ENCODE data around the gene GSTK1. TPM values are rescaled to one million over a fixed set of nuclear protein-coding genes. Genes with fewer than 3 reads are reported as not detected.

GSTK1 gene
- total RNA-seq, 1 experiment from 2014 or later: 3.2 TPM

DNA sequence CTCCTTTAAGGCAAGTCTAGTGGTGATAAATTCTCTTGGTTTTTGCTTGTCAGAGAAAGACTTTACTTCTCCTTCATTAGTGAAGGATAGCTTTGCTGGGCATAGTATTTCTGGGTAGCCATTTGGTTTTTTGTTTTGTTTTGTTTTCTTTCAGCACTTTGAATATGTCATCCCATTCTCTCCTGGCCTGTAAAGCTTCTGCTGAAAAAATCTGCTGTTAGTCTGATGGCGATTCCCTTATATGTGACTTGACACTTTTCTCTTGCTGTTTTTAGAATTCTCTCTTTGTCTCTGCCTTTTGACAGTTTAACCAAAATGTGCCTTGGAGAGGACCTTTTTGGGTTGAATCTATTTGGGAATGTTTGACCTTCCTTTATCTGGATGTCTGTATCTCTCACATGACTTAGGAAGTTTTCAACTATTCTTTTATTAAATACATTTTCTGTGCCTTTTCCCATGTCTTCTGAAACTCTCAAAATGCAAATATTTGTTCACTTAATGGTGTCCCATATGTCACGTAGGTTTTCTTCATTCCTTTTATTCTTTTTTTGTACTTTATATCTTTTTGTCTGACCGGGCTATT lies 26.7 kb upstream of the GSTK1 start:
- DNase-seq (ENCODE audit: low spot score): no peak
- in situ Hi-C loops (cut with HindIII; ENCODE audit: low sequenced_read_pairs): no loop called here

DNA sequence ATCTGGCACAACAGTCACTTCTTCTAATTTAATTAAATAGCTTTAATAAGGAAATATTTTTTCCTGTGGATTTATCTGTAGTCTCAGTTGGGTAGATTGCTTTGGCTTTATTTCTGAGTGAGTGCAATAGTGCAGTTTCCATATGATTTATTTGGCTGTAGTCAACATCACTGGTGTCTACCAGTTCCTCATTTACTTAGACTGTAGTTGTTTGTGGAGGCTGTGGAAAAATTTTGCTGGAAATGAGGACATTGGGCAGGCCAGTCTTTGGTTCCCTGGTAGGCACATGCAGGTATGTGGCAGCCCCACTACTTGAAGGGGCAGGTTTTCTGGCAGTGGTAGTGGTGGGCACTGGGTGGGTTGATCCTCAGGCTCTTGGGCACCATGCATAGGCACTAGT lies 25.9 kb upstream of the GSTK1 start:
- no peak for DNase-seq (ENCODE audit: low spot score)
- in situ Hi-C loops (cut with HindIII; ENCODE audit: low sequenced_read_pairs): no loop called here

DNA sequence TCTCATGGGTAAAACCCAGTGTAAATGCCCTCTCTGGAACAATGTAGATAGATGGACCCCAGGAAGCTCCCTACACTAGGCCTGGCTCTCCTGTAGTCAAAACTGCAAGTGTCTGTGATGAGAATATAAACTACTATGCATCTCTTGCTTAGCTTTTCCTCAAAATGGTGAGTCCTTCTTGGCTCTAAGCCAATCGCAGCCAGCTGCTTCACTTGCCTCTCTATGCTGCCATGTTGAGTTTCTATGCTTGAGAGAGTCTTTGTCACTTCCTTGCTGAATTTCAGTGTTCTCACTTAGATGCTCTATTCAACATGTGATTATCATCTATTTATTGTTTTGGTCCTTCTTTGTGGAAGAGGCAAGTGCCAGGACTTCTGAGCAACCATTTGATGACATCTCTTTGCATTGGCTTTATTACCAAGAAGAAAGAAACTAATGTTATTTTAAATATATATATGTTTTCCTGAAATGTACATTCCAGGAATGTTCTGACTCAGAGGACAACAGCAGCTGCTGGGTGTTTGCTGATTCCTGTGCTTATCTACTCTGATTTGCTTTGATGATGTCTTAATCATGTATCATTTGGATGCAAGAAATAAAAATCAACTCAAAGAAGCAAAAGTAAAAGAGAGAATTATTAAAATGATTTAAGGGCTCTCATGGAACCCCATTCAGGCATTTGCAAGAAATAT lies 24.8 kb upstream of the GSTK1 start:
- DNase-seq (ENCODE audit: low spot score): no peak
- in situ Hi-C loops (cut with HindIII; ENCODE audit: low sequenced_read_pairs): no loop called here

DNA sequence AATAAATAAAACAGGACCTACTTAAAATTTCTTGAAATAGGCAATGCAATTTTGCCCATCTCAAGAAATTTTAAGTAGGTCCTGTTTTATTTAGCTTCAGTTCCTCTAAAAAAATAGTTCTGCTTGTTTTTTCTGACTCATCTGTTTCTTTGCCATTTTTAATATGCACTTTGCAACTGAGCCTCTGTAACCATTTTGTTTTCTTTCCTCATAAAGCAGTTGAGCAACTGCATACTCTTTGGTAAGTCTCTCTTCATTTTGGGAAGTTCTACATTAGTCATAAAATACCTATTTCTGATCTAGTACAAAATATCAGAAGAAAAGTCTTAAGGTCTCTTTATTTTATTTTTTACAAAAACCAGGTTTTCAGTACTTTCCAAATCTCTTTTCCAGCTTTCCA lies 23.4 kb upstream of the GSTK1 start:
- in situ Hi-C loops (cut with HindIII; ENCODE audit: low sequenced_read_pairs): no loop called here
- DNase-seq (ENCODE audit: low spot score): no peak

DNA sequence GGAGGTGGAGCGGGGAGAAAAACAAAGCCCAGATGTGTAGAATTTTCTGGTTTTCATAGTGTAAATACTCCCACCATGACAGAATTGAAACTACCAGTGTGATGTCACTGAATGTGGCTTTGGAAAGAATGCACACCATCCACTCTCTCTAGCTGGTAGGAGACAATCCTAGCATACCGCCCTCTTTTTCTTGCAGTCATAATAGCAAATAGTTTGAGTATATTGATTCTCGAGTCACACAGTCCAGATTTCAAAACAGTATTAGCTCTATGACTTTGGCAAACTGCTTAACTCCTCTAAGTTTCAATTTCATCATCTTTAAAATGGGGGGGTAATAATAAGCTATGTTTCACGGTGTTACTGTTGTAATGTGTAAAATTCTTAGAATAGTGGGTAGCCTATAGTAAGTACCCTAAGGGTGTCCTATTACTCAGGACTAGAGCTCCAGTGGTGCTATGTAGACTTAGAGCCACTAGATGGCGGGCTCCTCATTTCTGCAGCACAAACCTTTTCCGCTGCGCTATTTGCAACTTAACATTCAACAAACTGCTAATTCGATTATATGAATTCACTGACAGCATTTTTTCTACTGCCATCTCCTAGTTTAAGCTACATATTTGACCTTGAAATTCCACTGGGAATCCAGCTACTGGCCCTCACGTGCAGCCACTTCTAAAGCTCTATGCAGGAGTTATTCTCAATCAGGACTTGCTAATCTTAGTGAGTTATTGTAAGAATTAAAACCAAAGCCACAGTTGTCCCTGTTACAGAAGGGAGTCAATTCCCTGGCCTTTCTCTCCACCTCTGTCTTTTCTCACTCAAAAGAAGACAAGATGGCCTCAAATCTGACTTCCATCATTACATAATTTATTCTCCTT lies 22.7 kb upstream of the GSTK1 start:
- in situ Hi-C loops (cut with HindIII; ENCODE audit: low sequenced_read_pairs): no loop called here

DNA sequence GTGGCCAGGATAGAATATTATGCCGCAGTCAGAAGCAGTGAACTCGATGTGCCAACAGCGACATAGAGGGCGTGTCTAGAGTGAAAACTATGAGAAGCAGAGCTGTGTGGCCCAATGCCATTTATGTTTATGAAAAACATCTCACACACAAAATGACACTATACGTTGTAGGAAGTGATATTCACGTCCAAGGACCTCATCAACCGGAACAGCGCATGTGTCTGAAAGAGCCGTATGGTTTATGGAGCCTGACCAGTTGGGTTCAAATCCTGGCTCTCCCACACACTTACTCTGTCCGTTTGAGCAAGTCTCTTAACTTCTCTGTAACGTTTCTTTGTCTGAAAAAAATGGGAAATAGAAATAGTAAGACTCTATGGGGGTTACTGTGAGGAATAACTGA lies 20.9 kb upstream of the GSTK1 start:
- DNase-seq (ENCODE audit: low spot score): no peak
- in situ Hi-C loops (cut with HindIII; ENCODE audit: low sequenced_read_pairs): no loop called here

More for the DNA sequence above, 22.7 kb upstream of the GSTK1 start:
- DNase-seq (ENCODE audit: low spot score): peak; percentile 80

DNA sequence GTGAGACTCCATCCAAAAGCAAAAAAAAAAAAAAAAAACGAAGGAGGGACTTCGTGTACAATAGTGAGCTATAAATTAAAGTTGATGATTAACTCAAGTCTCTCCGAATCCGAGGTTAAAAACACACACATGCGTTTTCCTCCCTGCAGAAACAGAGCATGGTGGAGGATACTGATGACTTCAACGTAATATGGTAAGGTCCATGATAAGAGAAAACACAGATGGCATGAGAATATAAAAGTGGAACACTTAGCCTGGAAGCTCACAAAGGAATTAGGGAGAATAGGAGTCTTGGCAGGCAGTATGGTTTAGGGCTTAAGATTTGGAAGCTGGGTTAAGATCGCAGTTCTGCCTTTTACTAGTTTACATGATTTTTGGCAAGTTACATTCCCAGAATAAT lies 20.1 kb upstream of the GSTK1 start:
- in situ Hi-C loops (cut with HindIII; ENCODE audit: low sequenced_read_pairs): no loop called here
- no peak for DNase-seq (ENCODE audit: low spot score)

DNA sequence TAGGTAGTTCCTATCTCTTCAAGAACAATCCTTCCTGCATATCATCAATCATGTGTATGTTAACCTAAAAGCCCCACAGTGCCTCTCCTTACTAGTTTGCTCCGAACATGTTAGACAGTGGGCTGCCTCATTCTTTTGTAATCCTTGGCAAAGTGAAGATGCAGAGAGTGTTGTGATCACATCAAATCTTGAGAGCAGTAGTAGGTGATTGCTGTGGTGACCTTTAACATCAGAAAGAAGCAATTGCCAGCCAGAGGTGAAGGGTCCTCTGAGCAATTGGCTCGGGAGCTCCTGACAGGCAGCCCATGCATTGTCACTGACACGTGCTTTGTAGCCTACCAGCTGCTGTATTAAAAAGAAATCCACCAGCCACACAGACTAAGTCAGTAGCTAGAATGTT lies 19.6 kb upstream of the GSTK1 start:
- no peak for DNase-seq (ENCODE audit: low spot score)
- in situ Hi-C loops (cut with HindIII; ENCODE audit: low sequenced_read_pairs): no loop called here

DNA sequence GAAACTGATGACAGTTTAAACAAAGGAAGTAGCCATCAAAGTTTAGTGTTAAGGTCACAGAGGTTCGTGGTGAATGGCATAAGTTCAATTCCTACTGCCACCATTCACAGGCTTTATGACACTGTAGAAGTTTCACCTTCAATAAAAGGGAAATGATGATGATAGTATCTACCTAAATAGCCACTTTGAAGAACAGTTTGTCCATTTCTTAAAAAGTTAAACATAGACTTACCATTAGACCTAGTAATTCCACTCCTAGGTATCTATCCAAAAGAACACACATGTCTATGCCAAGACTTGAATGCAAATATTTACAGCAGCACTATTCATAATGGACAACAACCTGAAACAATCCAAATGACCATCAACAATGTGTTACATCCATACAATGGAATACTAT lies 18.9 kb upstream of the GSTK1 start:
- in situ Hi-C loops (cut with HindIII; ENCODE audit: low sequenced_read_pairs): no loop called here
- DNase-seq (ENCODE audit: low spot score): no peak

DNA sequence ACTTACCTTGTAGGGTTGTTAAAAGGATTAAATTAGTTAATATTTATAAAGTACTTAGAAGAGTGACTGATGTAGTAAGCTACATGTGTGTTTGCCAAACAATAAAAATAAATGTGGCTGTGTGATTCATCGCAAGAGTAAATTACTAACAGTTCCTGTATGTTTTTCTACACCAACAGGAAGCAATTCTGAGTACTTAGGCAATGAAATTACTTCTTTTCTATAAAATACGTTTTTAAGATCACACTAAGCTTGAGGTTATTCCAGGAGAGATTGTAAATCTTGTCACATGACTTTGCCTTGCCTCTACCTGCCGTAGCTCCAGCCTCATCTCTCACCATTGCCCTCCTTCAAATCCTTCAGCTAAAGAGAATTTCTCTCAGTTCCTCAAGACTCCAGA lies 18.1 kb upstream of the GSTK1 start:
- in situ Hi-C loops (cut with HindIII; ENCODE audit: low sequenced_read_pairs): no loop called here

DNA sequence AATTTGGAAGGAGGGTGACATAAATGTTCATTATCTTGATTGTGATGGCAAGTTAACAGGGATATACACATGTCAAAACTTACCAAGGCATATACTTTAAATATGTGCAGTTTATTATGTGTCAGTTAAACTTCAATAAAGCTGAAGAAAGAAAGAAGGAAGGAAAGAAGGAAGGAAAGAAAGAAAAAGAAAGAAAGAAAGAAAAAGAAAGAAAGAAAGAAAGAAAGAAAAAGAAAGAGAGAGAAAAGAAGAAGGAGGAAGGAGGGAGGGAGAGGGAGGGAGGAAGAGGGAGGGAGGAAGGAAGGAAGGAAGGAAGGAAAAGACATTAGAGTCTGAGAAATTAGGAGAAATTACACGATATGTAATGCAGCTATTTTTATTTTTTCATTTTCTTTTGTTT lies 15.9 kb upstream of the GSTK1 start:
- in situ Hi-C loops (cut with HindIII; ENCODE audit: low sequenced_read_pairs): no loop called here
- DNase-seq (ENCODE audit: low spot score): no peak

More for the DNA sequence above, 18.1 kb upstream of the GSTK1 start:
- no peak for DNase-seq (ENCODE audit: low spot score)

DNA sequence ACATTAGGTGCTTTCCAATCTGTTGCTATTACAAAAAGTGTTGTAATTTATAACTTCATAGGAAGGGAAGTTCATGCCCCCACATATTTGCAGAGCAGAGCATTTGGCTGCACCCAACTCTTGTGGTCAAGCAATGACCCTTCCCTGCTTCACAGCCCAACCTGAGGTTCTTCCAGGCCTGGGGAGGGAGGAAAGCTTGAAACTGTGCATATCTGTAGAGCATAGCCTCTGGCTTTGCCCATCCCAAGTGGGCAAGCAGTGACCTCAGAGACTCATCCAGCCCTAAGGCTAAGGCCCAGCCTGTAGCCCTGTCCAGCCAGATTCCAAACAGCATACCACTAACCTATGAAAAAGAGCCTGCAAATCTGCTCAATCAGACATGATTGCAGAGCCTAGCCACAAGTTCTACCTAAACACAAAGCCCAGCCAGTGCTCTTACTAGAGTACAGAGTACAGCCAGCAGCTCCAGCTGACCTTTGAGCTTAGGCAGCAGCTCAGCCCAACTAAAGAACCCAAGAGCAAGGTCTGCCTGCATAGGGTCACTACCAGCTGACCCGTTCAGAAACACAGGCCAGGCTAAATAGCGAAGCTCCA lies 14.4 kb upstream of the GSTK1 start:
- in situ Hi-C loops (cut with HindIII; ENCODE audit: low sequenced_read_pairs): no loop called here
- DNase-seq (ENCODE audit: low spot score): no peak

DNA sequence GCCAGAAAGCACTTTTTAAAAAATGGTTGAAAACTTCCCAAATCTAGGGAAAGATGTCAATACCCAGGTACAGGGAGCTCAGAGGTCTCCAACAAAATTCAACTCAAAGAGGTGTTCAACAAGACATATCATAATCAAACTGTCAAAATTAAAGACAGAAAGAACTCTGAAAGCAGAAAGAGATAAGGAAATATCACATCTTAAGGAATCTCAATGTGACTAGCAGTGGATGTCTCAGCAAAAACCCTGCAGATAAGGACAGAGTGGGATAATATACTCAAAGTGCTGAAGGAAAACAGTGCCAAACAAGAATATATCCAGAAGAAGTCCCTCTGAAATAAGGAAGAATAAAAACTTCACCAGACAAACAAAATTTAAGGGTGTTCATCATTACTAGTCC lies 13.0 kb upstream of the GSTK1 start:
- DNase-seq (ENCODE audit: low spot score): no peak
- in situ Hi-C loops (cut with HindIII; ENCODE audit: low sequenced_read_pairs): no loop called here

DNA sequence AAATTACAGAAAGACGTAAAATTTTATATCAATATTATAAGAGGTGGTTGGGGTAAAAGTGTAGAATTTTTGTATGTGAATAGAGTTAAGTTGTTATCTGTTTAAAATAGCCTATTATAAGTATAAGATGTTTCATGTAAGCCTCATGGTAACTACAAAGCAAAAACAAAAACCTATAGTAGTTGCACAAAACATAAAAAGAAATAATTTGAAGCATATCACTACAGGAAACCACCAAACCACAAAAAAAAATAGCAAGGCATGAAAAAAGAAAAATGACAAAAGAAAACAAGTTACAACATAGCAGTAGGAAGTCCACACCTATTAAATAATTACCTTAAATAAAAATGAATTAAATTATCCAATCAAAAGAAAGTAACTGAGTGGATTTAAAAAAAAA lies 12.4 kb upstream of the GSTK1 start:
- DNase-seq (ENCODE audit: low spot score): no peak
- in situ Hi-C loops (cut with HindIII; ENCODE audit: low sequenced_read_pairs): no loop called here

DNA sequence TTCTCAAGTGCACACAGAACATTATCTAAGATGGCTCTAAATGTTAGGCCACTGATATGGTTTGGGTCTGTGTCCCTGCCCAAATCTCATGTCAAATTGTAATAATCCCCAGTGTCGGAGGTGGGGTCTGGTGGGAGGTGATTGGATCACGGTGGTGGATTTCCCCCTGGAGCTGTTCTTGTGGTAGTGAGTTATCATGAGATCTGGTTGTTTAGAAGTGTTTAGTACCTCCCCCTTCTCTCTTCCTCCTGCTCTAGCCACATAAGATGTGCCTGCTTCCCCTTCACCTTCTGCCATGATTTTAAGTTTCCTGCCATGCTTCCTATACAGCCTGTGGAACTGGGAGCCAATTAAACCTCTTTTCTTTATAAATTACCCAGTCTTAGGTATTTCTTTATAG lies 11.2 kb upstream of the GSTK1 start:
- in situ Hi-C loops (cut with HindIII; ENCODE audit: low sequenced_read_pairs): no loop called here
- DNase-seq (ENCODE audit: low spot score): no peak

DNA sequence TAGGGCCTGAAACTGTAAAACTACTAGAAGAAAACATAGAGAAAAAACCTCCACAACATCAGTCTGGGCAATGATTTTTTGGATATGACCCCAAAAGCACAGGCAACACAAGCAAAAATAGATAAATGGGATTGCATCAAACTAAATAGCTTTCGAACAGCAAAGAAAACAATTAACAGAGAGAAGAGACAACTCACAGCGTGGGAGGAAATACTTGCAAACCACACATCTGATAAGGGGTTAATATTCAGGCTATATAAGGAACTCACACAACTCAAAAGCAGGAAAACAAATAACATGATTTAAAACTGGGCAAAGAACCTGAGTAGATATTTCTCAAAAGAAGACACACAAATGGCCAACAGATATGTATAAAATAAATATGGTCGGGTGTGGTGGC lies 7.7 kb upstream of the GSTK1 start:
- no peak for DNase-seq (ENCODE audit: low spot score)
- in situ Hi-C loops (cut with HindIII; ENCODE audit: low sequenced_read_pairs): no loop called here

DNA sequence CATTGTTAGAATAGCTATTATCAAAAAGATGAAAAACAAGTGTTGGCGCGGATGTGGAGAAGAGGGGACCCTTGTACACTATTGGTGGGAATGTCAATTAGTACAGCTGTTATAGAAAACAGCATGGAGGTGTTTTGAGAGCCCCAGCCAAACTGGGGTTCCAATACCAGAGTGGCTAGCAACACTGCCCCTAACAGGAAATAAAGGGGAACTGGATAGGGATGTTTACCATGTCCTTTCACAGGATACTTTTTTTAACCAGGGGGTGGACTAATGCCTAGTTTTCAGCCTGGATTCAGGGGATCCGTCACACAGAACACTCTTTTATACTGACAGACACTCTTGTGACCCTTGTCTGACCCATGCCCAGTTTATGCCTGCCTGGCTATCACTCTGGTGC lies 6.9 kb upstream of the GSTK1 start:
- in situ Hi-C loops (cut with HindIII; ENCODE audit: low sequenced_read_pairs): no loop called here
- DNase-seq (ENCODE audit: low spot score): no peak

DNA sequence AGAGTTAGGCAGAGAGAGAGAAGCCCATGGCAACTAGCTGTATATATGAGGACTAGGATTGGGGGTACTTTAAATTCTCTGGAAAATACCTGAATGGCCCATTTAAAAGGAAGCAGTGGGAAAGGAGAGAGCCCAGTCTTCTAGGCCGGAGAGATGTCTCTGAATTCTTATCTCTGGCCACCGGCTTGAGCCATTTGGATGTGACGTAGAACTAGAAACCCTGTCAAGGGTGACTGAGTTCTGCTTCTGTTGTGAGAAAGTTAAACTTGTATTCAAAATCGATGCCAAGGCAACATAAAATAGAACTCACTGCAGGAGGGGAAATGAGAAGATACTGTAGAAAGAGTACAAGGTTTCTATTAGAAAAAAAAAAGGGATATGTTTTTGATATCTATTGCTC lies 6.3 kb upstream of the GSTK1 start:
- in situ Hi-C loops (cut with HindIII; ENCODE audit: low sequenced_read_pairs): no loop called here
- DNase-seq (ENCODE audit: low spot score): no peak

DNA sequence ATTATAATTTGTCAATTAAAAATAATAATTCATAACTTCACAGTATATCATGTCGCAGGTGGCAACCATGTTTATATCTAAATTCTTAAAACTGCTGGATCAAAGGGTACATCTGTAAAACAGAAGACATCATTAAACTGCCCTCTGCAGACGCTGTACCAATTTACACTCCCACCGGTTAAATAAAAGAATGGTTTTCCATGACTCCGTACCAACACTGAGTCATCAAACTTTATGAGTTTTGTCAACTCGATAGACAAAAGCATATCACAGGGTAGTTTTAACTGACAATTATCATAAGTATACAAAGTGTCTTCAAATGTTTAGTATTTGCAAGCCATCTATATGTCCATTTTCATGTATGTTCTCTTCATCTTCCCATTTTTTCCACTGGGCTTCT lies 5.7 kb upstream of the GSTK1 start:
- in situ Hi-C loops (cut with HindIII; ENCODE audit: low sequenced_read_pairs): no loop called here
- no peak for DNase-seq (ENCODE audit: low spot score)

DNA sequence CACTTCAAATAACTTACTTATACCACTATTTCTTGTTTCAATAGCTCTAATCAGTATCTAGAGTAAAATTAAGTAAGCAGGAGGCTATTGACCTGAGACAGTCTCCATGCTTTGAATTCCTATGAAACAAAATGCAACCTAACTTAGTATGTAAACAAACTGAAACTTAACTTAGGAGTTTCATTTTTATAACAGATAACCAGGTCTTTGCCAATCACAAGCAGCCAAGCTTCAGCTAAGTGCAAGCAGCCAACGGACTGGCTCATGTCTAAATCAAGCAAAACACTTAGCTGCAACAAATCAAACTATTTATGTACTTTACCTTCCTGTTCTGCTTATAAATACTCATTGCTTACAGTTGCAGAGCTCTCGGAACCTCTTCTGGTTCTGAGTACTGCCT lies 4.4 kb upstream of the GSTK1 start:
- in situ Hi-C loops (cut with HindIII; ENCODE audit: low sequenced_read_pairs): no loop called here
- DNase-seq (ENCODE audit: low spot score): no peak
